ENCODE results near the gene ZNF79.
A peak's percentile ranks its signal among the peaks of the same experiment; 100 is the strongest.

ZNF79 gene

DNA sequence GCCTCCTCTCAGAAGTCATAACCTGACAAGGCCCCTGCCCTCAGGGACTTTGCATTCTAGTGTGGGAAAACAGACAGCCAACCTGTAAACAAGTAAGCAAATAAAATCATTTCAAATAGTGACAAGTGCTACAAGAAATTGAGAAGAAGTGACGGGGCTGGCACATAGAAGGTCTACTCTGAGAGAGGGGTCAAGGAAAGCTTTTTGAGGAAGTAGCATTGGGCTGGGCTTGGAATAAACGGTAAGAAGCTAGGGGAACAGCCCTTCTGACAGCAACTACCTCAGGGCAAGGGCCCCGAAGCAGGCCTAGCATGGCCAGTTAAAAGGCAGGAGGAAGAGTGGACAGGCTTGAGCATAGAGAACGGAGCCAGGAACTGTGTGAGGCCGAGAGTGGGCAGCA lies 32.0 kb upstream of the ZNF79 start:
- in situ Hi-C loops (cut with HindIII; ENCODE audit: low sequenced_read_pairs), result loop anchor here (5.0 kb wide), 1 partner anchor 55 kb away; no protein-coding TSS in a partner anchor
- H3K4me3 ChIP-seq (ENCODE audit: low read depth, low read length), result no peak overlapping the region
- TF ChIP-seq, protein P1, sequence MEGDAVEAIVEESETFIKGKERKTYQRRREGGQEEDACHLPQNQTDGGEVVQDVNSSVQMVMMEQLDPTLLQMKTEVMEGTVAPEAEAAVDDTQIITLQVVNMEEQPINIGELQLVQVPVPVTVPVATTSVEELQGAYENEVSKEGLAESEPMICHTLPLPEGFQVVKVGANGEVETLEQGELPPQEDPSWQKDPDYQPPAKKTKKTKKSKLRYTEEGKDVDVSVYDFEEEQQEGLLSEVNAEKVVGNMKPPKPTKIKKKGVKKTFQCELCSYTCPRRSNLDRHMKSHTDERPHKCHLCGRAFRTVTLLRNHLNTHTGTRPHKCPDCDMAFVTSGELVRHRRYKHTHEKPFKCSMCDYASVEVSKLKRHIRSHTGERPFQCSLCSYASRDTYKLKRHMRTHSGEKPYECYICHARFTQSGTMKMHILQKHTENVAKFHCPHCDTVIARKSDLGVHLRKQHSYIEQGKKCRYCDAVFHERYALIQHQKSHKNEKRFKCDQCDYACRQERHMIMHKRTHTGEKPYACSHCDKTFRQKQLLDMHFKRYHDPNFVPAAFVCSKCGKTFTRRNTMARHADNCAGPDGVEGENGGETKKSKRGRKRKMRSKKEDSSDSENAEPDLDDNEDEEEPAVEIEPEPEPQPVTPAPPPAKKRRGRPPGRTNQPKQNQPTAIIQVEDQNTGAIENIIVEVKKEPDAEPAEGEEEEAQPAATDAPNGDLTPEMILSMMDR (IDR thresholded peaks at IDR 0.05; ENCODE audit: low read depth, low read length, missing control alignments), result no peak
- no peak for DNase-seq (ENCODE audit: low read depth)

DNA sequence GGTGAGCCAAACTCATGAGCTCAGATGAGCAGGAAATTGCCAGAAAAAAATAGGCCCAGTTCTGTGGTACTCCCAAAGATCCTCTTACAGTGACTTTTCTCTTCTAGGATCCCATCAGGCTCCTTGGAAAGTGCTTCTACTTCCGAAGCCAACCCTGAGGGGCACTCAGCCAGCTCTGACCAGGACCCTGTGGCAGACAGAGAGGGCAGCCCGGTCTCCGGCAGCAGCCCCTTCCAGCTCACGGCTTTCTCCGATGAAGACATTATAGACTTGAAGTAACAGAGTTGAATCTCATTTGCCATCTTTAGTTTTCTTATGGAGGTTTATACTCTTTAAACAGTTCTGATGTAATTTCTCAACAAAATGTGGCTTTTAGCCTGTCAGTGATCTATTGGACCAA lies 31.2 kb upstream of the ZNF79 start:
- in situ Hi-C loops (cut with HindIII; ENCODE audit: low sequenced_read_pairs), result loop anchor here (5.0 kb wide), 1 partner anchor 56 kb away; no protein-coding TSS in a partner anchor
- DNase-seq (ENCODE audit: low read depth), result no peak
- TF ChIP-seq, protein P1 (IDR thresholded peaks at IDR 0.05; ENCODE audit: low read depth, low read length, missing control alignments), result no peak
- H3K4me3 ChIP-seq (ENCODE audit: low read depth, low read length), result no peak overlapping the region

DNA sequence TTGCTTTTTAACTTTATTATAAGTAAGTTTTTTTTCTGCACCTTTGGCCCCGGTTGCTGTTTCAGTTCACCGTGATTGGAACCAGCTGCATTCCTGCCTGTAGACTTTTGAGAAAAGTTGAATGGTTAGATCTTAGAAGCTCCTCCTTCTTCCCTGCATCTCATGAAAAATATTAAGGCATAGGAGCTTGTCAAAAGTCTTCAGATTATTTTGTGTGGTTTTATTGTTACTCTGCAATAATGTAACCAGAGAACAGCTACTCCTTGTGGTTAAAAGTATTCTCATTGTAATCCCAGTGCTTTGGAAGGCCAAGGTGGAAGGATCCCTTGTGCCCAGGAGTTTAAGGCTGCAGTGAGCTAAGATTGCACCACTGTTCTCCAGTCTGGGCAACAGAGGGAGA lies 30.5 kb upstream of the ZNF79 start:
- no peak for DNase-seq (ENCODE audit: low read depth)
- TF ChIP-seq, protein P1 (IDR thresholded peaks at IDR 0.05; ENCODE audit: low read depth, low read length, missing control alignments), result peak; percentile 26
- in situ Hi-C loops (cut with HindIII; ENCODE audit: low sequenced_read_pairs), result loop anchor here (5.0 kb wide), 1 partner anchor 56 kb away; no protein-coding TSS in a partner anchor
- H3K4me3 ChIP-seq (ENCODE audit: low read depth, low read length), result no peak overlapping the region

DNA sequence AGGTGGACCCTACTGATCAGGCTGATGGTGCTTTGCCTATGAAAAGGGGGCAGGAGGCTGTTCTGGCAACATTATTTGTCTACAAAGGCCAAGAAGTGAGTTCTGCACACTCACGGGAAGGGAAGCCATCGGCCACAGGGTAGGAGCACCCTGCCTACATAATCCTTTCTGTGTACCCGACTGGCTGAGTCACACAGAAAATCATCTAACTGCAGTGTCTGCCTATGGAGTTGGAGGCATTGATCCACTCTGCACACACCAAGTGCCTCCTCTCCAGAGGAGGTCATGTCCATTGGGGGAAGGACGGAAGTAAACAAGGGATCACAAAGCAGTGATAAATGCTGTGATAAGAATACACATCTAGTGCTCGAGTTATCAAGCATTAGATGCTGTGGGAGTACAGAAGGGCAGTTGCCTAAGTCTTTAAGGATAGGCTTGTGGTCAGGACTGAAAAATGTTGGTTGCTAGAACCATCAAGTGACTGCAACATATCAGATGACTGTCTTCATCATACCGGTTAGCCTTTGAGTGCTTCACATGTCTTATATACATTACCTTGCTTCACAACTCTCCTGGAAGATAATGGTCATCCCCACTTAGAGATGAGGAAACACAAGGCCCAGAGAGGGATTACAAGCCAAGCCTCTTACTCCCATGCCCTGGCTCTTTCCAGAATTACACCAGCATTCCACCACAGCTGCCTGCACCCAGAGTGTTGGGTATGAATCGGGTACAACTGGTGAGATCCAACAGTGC lies 28.5 kb upstream of the ZNF79 start:
- H3K4me3 ChIP-seq (ENCODE audit: low read depth, low read length), result no peak overlapping the region
- no peak for DNase-seq (ENCODE audit: low read depth)
- in situ Hi-C loops (cut with HindIII; ENCODE audit: low sequenced_read_pairs), result no loop called here
- TF ChIP-seq, protein P1 (IDR thresholded peaks at IDR 0.05; ENCODE audit: low read depth, low read length, missing control alignments), result no peak

DNA sequence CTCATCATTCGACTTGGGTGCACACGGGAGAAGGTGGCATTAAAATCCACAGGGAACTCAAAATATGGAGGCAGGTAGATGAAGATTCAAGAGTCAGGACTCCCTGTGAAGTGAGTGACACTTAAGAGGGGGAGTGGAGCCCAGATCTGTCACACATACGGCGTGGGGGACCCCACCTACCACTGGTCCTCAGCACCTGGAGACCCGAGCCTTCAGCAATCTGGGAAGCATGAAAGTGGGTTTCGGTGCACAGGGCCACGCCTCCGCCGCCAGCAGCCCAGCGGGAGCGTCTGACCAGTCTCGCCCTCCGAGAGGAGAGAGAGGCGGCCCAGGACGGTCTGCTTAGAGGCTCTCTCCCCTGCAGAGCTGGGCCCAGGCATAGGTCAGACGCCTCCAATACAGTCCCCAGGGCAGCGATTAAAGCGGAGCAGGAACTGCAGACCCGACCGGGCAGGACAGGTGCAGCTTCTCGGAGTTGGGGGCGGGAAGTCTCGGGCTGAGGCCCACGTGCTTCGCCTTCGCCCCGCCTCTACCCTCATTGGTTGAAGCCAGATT lies 27.9 kb upstream of the ZNF79 start:
- in situ Hi-C loops (cut with HindIII; ENCODE audit: low sequenced_read_pairs), result no loop called here
- DNase-seq (ENCODE audit: low read depth), result no peak
- H3K4me3 ChIP-seq (ENCODE audit: low read depth, low read length), result peak overlapping the region; percentile 47
- TF ChIP-seq, protein P1 (IDR thresholded peaks at IDR 0.05; ENCODE audit: low read depth, low read length, missing control alignments), result no peak

DNA sequence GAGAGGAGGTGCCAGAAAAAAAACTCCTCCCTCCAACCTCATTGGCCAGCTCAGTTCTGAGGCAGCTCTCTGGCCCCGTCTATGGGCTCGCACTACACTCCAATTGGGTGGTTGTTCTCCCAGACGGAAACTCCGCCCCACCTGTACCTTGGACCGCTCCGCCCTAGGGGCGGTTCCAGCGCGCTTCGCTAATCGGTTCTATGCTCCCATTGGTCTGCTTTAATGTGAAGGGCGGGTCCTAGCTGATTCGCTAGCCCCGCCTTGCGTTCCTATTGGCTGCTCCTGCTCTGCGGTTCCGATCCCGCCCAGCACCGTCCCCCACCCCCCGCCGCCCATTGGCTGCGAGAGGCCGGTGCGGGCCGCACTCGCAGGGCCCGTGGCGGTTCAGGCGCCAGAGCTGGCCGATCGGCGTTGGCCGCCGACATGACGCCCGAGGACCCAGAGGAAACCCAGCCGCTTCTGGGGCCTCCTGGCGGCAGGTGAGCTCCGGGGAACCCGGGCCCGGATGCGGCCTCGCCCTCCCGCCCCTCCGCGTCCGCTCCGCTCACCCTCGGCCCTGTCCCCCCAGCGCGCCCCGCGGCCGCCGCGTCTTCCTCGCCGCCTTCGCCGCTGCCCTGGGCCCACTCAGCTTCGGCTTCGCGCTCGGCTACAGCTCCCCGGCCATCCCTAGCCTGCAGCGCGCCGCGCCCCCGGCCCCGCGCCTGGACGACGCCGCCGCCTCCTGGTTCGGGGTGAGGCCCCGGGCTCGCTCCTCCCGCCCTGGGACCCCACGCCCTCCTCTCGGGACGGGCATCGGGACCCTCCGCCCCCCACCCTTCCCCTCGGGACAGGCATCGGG lies 27.2 kb upstream of the ZNF79 start, which contains the start of gene SLC2A8:
Gene SLC2A8, plus strand, starts transcription at position 362 of the 838 bp plus-strand sequence. Its CDS starts 62 bp downstream, at position 424.
- H3K4me3 ChIP-seq (ENCODE audit: low read depth, low read length), result peak within 1 kb of the TSS; percentile 60
- TF ChIP-seq, protein P1 (IDR thresholded peaks at IDR 0.05; ENCODE audit: low read depth, low read length, missing control alignments), result no peak
- in situ Hi-C loops (cut with HindIII; ENCODE audit: low sequenced_read_pairs), result no loop called here
- DNase-seq (ENCODE audit: low read depth), result peak; percentile 98
